NCI-H2107 treated with DMSO at 0.1 percent for 48 hours (cell line): ENCODE data around the gene AGER.

ENCODE experiments used
- DNase-seq: peaks from one replicate; lab custom pipeline; 2025; ENCODE audit not compliant: unreplicated experiment; lab: John Stamatoyannopoulos, UW

AGER gene

DNA sequence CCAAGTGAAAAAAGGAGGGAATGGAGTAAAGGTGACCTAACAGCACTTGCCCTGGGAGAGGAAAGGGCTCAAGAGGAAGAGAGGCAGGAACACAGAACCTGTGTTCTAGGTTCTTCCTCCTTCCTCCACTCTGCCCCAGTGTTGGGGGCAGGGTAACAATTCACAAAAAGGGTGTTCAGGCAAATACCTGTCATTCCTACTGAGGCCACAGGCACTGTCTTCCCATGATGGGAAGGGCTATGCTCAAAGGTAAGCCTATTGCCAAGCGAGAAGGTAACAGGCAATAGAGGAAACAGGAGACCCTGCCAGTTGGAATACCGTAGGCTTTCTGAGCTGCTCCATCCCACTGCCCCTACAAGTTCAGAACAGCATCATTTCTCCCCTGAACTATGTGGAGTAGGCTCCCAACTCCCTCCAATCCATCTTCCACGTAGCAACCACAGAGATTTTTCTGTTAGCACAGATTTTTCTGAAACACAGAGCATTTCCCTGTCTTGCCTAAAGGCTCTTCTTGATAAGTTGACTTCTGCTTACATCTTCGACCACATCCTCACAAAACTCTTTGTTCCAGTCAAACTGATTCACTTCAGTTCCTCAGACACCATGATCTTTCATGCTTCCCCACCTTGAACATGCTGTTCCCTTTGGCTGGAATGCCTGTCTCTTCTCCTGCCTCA lies 10.9 kb downstream of the AGER start:
- DNase-seq, result no peak

DNA sequence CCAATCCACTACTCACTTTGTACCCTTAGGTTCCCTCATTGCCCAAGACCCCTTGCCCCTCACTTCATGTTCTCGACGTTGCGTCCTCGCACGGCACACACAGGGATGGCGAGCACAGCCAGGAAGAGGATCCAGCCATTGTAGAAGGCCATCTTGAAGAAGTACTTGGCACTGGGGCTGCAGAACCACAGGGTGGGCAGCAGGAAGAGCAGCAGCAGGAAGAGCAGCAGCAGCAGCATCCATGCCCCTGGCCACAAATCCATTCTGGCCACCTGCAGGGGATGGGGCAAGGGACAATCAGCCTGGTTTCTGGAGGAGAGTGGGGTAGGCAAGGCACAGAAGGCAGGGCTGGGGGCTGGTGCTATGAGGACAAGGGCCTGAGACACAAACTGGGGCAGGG lies 12.8 kb downstream of the AGER start:
- DNase-seq, result no peak

DNA sequence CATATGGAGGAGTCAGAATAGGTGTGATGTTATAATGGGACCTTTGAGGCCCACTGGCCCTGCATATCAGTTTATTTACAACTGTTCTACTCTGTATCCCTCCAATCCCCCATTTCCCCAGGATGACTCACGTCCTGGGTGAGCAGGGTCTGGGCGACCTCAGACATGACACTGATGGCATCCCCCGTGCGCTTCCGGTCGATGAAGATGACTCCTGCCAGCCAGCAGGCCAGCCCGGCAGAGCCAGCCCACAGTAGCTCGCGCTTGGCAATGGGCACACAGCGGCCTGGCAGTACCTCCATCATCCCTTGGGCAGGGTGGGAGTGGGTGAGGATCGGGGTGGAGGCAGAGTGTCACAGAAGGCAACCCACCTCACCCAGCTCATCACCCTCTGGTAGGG lies 13.8 kb downstream of the AGER start:
- DNase-seq, result no peak

DNA sequence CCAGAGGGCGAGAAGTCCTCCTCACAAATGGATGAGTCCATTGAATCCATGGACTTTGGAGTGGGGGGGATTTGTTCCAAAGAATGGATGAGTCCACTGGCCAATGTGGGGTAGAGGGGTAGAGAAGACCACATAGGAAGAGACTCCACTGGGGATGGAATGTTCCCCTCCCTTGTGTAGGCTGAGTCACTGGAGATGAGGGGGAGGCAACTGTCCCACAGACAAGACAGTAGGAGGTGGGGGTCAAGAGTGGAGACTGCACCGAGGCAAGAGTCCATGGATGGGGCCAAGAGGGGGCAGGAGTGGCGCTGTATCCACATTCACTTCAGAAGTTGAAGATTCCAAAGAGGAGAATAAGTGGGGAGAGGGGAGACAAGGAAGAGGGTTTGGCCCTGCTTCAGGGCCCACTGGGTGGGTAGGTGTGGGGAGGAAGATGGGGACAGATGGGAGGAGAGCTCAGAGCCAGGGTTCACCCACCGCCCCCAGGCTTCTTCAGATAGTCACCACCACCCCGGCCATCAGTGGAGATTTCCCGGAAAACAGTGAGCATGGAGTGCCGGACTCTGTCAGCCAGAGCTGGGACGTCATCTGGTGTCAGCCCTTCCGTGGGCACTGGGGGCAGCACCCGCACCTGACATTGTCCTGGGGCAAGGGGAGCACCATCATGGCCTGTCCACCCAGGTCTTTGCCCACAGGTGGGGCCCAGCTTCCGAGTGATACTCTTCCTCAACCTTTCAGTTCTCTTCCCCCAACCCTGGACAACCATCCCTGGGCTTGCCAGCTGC lies 15.1 kb downstream of the AGER start:
- DNase-seq, result no peak

DNA sequence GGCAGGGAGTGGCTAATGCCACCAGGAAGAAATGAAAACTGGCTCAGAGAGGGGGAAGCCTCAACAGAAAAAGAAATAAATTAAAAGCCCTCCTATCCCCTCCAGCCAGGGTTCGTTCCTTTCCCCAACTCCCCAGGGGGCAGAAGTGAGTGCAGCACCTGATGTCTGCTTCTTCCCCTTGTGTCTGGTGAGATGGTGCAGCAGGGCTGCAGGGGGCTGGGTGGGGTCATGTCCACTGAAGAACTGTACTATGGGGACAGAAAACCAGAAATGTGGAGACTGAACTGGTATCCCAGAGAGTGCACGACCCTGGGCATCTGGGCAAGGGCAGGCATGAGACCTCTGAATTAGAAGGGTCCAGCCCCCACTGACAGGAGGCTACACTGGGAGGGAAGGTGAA lies 15.7 kb downstream of the AGER start:
- no peak for DNase-seq

DNA sequence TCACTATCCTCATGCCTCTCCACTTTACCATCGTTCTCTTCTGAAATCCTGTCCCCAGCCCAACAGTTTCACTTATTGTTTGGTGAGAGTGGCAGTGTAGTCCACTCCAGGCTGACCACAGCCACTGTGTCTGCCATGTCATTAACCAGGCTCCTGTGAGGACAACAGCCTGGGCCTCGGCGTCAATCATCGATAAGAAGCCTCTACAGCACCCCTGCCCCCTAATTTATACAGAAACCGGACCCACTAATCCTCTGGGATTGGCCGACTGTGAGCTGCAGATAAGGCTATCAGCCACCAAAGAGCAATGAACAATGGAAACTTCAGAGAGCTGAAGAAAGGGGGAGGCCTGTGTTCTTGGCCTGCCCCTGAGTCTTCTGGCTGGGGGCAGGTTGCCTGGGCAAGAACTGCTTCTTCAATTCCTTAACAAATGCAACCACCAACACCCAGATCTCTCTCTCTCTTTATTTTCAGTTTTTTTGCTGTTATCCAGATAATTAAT lies 16.2 kb downstream of the AGER start:
- DNase-seq, result no peak

DNA sequence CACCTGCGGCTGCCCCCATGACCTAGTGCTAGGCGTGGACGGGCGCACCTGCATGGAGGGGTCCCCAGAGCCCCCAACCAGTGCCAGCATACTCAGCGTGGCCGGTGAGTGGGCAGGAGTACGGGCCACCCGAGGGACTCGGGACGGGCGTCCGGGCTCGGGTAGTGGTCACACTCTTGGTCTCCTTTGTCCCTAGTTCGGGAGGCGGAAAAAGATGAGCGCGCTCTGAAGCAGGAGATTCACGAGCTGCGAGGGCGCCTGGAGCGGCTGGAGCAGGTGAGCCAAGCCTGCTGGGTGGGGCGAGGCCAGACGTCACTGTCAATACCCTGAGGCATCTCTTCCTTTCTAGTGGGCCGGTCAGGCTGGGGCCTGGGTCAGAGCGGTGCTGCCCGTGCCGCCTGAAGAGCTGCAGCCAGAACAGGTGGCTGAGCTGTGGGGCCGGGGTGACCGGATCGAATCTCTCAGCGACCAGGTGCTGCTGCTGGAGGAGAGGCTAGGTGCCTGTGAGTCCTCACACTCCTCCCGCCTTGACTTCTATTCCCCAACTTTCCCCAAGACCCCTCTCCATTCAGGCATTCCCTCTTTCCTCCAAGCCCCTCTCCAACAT lies 16.8 kb downstream of the AGER start:
- DNase-seq, result no peak

DNA sequence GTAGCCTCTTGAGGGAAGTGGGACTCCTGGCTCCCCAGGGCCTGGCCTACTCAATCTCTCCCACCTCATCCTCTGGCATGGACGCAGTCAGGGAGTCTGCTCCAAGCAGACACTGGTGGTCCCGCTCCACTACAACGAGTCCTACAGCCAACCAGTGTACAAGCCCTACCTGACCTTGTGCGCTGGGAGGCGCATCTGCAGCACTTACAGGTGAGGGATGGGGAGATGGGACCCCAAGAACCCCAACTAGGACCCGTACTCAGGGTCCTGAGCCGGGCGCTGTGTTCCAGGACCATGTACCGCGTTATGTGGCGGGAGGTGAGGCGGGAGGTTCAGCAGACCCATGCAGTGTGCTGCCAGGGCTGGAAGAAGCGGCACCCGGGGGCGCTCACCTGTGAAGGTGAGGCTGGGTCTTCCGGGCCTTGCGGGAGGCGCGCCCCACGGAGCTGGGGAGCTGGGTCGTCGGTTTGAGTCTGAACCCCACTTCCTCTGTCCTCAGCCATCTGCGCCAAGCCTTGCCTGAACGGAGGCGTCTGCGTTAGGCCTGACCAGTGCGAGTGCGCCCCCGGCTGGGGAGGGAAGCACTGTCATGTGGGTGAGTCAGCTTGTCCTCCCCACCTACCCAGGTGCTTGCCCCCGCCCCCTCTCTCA lies 17.5 kb downstream of the AGER start:
- no peak for DNase-seq

DNA sequence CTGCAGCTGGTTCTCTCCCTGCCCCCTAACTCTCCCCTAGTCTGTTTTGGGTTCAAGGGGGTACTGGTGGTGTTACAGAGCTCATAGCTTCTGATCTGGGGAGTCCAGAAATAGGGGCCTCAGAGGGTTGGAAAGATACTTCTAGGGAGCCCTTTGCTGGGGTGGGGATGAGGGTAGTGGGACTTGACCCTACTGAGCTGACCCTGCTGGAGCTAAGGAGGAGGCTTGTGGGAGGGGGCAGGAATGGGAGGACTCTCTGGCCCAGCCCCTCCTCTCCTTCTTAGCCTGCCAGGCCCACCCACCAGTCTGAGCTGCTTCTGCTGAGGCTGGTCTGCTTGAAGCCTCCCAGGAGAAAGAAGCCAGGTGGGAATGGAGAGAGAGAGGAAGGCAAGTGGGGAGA lies 19.8 kb downstream of the AGER start, which contains the start of gene EGFL8:
Gene EGFL8, plus strand, starts transcription at position 301 of the 400 bp plus-strand sequence. CDS start 1,571 bp downstream, outside the sequence.
- DNase-seq, result no peak

DNA sequence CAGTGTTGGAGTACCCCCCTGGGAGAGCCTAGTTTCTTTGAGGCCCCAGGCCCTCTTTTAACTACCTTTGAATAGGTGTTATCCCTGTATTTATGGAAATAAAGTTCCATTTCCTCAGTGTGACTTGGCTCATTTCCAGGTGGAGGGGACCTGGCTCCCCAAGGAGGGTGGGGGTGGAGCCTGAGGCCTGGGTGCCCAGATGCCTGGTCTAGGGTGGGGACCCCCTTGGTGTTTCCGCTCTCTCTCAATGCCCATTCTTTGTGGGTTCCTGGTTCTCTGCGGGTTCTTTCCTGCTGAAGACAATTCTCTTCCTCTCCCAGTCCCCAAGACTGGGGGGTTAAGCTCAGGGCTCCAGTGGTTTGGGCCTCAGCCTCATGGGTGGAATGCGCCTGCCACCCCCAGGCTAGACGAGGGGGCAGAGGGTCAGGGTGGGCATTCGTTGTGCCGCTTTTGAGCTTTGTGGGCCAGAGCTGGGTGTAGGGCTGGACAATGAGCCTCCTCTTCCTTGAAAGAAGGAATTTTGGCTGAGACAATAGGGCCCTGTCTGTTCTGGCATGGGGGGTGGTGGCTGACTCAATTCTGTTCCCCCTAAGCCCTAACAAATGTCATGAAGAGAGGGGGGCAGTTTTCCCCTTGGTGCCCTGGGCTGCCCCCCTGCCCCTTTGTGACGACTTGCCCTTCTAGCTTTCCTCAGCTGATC lies 20.3 kb downstream of the AGER start:
- no peak for DNase-seq

DNA sequence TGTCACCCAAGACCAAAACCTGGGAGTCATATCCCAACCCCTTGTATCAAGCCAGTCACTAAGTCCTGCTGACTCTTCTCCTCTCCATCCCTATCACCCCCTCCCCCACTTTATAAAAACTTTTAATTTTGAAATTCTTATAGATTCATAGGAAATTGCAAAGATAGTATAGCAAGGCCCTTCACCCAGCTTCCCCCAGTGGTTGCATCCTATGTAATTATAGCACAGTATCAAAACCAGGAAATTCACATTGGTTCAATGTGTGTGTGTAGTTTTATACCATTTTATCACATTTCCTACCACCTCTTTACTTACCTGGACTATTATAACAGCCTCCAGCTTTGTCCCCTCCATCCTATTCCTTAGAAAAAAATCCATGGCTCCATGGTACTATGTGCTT lies 26.0 kb downstream of the AGER start:
- DNase-seq, result no peak

DNA sequence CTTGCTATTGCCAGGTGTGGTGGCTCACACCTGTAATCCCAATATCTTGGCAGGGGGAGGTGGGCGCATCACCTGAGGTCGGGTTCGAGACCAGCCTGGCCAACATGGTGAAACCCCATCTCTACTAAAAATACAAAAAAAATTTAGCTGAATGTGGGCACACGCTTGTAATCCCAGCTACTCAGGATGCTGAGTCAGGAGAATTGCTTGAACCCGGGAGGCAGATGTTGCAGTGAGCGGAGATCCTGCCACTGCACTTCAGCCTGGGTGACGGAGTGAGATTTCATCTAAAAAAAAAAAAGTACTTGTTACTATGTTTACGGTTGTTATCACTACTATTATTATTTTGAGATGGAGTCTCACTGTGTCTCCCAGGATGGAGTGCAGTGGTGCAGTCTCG lies 27.2 kb downstream of the AGER start:
- DNase-seq, result no peak

DNA sequence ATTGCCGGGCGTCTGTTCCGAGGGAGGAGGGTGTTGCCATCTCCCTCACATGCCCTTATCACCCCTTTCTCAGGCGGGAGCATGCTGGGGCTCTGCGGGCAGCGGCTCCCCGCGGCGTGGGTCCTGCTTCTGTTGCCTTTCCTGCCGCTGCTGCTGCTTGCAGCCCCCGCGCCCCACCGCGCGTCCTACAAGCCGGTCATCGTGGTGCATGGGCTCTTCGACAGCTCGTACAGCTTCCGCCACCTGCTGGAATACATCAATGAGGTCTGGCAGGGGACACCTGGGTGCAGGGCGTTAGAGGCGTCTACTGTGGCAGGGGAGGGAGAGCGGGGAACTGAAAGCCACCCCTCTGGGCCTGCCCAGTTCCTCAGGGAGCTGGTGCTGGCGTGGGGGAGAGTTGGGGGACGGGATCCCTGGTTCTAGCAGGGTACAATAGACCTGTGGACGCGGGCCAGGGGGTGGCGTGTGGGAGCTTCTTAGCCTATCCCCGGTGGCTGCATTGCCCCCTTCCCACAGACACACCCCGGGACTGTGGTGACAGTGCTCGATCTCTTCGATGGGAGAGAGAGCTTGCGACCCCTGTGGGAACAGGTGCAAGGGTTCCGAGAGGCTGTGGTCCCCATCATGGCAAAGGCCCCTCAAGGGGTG lies 29.4 kb downstream of the AGER start:
- no peak for DNase-seq

DNA sequence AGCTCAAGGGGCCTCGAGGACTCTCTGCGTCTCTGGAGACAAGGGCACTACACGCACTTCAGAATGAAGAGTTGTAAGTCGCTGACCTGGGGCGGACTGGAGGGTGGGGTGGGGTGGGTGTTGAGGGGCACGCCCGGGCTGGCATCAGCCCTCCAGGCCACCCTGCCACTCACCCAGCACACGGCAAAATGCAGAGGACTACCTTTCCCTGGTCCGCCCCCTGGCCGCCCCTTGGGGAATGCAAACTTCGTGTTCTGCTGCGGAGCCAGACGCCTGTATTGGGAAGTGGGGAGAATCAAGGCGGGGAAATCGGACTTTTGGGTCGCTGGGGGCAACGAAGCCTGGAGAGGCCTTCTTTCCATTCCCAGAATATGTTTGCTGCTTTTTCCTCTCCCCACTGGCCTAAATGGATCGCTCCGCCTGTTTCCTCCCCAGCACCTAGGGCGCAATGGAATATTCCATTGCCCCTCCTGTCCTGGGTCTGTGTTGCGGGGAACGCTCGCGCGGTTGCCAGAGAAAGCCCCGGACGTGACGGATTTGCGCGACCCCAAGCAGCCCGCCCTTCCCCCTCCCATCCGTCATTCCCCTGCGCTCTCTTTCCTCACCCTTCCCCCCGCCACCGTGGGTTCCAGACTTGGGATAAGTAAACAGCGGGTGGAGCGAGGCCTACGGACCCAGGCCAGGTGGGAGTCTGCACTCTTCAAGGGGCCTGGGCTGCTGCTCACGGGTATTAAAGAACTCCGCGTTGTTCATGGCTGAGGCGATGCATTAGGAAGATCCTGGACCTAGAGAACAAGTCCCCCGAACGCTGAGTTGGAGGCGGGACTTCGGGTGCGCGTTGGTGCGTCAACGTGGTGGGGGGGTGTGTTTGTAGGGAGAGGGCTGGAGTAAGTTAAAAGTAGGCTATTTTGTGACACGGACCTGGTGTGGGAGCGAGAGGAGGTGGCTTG lies 30.2 kb downstream of the AGER start, which contains the start of gene PPT2:
Gene PPT2, plus strand, starts transcription at position 578 of the 950 bp plus-strand sequence. CDS start 454 bp downstream, outside the sequence.
- DNase-seq, result peak; percentile 35

DNA sequence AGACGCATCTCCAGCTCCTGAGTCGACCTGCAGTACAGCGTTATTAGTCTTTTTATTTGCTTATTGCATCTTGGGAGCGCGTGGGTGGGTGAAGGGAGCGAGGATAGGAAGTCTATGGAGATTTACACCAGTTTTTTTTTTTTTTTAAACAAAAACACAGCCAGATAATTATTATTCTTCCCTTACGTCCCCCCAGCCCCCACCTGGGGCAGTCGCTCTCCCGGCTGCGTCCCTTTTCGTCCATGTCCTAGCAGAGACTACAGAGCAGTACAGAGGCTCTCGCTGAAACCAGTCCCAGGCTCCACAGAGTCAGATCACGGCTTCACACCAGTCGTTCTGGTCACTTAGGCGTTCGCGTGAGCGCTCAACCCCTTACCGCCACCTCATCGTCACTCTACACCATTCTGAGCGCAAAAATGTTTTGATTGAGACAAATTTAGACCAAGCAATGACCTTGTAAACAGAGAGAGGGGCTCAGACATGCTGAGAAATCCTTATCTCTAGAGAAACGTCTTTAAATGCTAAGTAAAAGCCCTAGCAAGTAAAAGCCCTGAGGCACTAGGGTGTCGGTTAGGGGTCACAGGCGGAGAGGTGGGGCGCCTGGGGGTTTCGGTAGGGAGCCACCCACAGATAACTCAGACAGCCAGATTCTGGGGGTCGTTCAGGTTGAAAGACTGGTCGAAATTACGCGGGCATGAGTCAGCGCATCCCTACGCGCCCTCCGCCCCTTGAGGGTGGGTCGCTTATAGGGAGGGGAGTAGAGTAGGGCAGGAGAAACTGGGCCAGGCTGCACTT lies 31.1 kb downstream of the AGER start:
- no peak for DNase-seq

DNA sequence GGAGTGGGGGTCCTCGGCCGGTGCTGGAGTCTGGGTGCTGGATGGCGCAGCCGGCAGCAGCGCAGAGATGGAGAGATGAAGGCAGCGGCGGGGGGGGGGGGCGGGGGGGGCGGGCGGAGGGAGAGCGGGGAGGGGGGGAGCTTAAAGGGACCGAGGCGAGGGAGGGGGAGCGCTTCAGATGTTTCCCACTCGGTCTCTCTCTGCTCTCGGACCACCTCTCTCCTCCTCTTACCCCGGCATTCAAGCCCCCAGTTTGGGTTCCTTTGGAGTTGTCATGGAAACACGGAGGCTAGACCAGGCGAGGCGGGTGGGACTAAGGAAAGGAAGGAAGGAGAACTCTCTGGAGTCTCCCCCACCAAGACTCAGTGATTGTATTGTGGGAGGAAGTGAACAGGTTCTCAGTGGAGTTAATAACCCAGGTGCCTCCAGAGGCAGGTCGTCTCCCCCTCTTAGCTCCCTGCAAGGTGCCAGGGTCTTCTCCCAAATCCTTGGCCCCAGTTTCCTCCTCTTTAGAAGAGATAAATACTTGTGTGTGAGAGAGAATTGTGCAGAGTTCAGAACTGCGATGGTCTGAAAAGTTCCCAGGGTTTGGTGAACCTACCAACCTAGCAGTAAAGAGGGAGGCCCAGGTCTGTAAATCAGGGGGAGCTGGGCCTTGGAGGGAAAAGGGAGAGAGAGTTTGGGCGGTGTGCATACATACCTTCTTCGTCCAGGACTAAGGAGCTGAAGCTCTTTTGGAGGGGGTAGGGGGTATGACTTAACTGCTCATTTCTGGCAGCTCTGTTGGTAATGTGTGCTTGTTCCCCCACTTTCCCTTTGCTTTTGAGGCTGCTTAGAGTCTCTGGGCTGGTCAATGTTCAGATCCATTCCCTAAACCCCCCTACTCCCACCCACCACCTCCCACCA lies 31.9 kb downstream of the AGER start, which contains the start of gene PRRT1:
Gene PRRT1, minus strand, starts transcription at position 77 of the 906 bp plus-strand sequence. CDS start 112 bp downstream, outside the sequence.
- no peak for DNase-seq
